SU-DHL-6 (cell line): ENCODE results near the gene MAP3K2.

Experiments used
- H2AFZ ChIP-seq: fragments of 200-600 bp; sonication (generic); 2 replicates; pipeline ENCODE4 v1.6.1; 2014; ENCODE audit warnings: low read depth, mild to moderate bottlenecking, moderate library complexity, mixed read lengths, antibody characterized with exemption, low read length; ENCODE audit not compliant: severe bottlenecking
- H3F3A ChIP-seq: fragments of 200-600 bp; shearing (Covaris generic); 2 replicates; pipeline ENCODE4 v1.6.0; 2016; ENCODE audit warnings: antibody characterized with exemption, mild to moderate bottlenecking; ENCODE audit not compliant: insufficient read depth
- H3K27ac ChIP-seq: fragments of 200-600 bp; sonication (generic); 2 replicates; pipeline ENCODE4 v1.5.1; 2016; ENCODE audit warnings: low read depth, mild to moderate bottlenecking, low read length, moderate library complexity, mixed read lengths
- H3K27me3 ChIP-seq: fragments of 200-600 bp; sonication (generic), shearing (Covaris generic); 2 replicates; pipeline ENCODE4 v1.6.0; 2014; ENCODE audit warnings: mild to moderate bottlenecking, low read length
- H3K36me3 ChIP-seq: fragments of 200-600 bp; sonication (generic); 2 replicates; pipeline ENCODE4 v1.6.1; 2014; ENCODE audit warnings: mild to moderate bottlenecking, low read length, mixed read lengths
- H3K4me2 ChIP-seq: fragments of 300-600, 200-600 bp; shearing (Covaris generic), sonication (generic); 2 replicates; pipeline ENCODE4 v1.6.0; 2014; ENCODE audit warnings: low read length, low read depth, mild to moderate bottlenecking; ENCODE audit not compliant: poor library complexity, severe bottlenecking
- H3K4me3 ChIP-seq: fragments of 200-600 bp; sonication (generic); 2 replicates; pipeline ENCODE4 v1.5.1; 2014; ENCODE audit warnings: antibody characterized with exemption, low read length, mild to moderate bottlenecking, mixed read lengths; ENCODE audit not compliant: insufficient read depth, poor library complexity, severe bottlenecking
- H3K79me2 ChIP-seq: fragments of 200-600 bp; sonication (generic); 2 replicates; pipeline ENCODE4 v1.6.1; 2014; ENCODE audit warnings: mild to moderate bottlenecking, low read length, moderate library complexity; ENCODE audit not compliant: insufficient read depth
- H3K9ac ChIP-seq: fragments of 200-600 bp; sonication (generic); 2 replicates; pipeline ENCODE4 v1.7.0; 2014; ENCODE audit warnings: mild to moderate bottlenecking, low read length
- H3K9me2 ChIP-seq: fragments of 200-600 bp; sonication (generic); replicated peaks from 2 replicates; pipeline ENCODE4 v1.6.1; 2014; ENCODE audit warnings: low read length; ENCODE audit not compliant: insufficient read depth
- H3K9me3 ChIP-seq: fragments of 200-600 bp; sonication (generic); 2 replicates; pipeline ENCODE4 v1.6.1; 2014; ENCODE audit warnings: low read length, mixed read lengths; ENCODE audit not compliant: insufficient read depth
- H4K20me1 ChIP-seq: fragments of 200-600 bp; sonication (generic); 2 replicates; pipeline ENCODE4 v1.6.1; 2014; ENCODE audit warnings: low read depth, mild to moderate bottlenecking, antibody characterized with exemption, low read length, moderate library complexity, mixed read lengths
- CTCF ChIP-seq: fragments of 200-600 bp; sonication (generic); IDR thresholded peaks from one replicate; pipeline ENCODE4 v1.5.1; 2017; ENCODE audit warnings: antibody characterized with exemption, mild to moderate bottlenecking, low read length, moderate library complexity; ENCODE audit not compliant: insufficient read depth, poor library complexity, severe bottlenecking
- EZH2phosphoT487 ChIP-seq: fragments of 200-600 bp; sonication (generic), shearing (Covaris generic); conservative IDR thresholded peaks from 2 replicates; pipeline ENCODE4 v1.6.1; 2018; ENCODE audit warnings: mild to moderate bottlenecking, antibody characterized with exemption, low read length, moderate library complexity, mixed read lengths

MAP3K2 gene

GRCh38 chr2:127310980-127311379 lies 76.8 kb downstream of the MAP3K2 start:
- no peak overlapping the region for H3K27ac ChIP-seq
- H3K27me3 ChIP-seq, result no peaks in the 10 kb centered on the region
- H3K36me3 ChIP-seq, result peaks cover 29% of the 10 kb centered on the region
- H3K4me2 ChIP-seq, result no peak overlapping the region
- H3F3A ChIP-seq, result no peaks in the 10 kb centered on the region
- no peaks in the 10 kb centered on the region for H3K9me2 ChIP-seq
- no peaks in the 10 kb centered on the region for H4K20me1 ChIP-seq
- H3K9me3 ChIP-seq, result no peaks in the 10 kb centered on the region
- TF ChIP-seq CTCF, result no peak
- no peak for TF ChIP-seq EZH2phosphoT487
- H3K79me2 ChIP-seq, result no peaks in the 10 kb centered on the region
- no peak overlapping the region for H2AFZ ChIP-seq
- H3K9ac ChIP-seq, result no peak overlapping the region
- H3K4me3 ChIP-seq, result no peak overlapping the region

- no peaks in the 10 kb centered on the region for H3K27me3 ChIP-seq
- H3K27ac ChIP-seq, result no peak overlapping the region
- no peaks in the 10 kb centered on the region for H4K20me1 ChIP-seq
- no peaks in the 10 kb centered on the region for H3K9me3 ChIP-seq
- H3K4me3 ChIP-seq, result no peak overlapping the region
- H3K4me2 ChIP-seq, result no peak overlapping the region
- peaks cover 26% of the 10 kb centered on the region for H3K36me3 ChIP-seq
- H3K9ac ChIP-seq, result no peak overlapping the region
- TF ChIP-seq EZH2phosphoT487, result no peak
- no peak for TF ChIP-seq CTCF
- H3K79me2 ChIP-seq, result no peaks in the 10 kb centered on the region
- H2AFZ ChIP-seq, result no peak overlapping the region
- no peaks in the 10 kb centered on the region for H3K9me2 ChIP-seq
- no peaks in the 10 kb centered on the region for H3F3A ChIP-seq
Observed at GRCh38 chr2:127309468-127309867, 78.3 kb downstream of the MAP3K2 start.

- Histone ChIP-seq H3K4me3 (no peak overlapping the region), H3K36me3 (peaks cover 22% of the 10 kb centered on the region), H3K9ac (no peak overlapping the region), H3K79me2 (no peaks in the 10 kb centered on the region), H2AFZ (no peak overlapping the region), H3K27ac (no peak overlapping the region), H3K9me3 (no peaks in the 10 kb centered on the region), H3K27me3 (no peaks in the 10 kb centered on the region), H3F3A (no peaks in the 10 kb centered on the region), H4K20me1 (no peaks in the 10 kb centered on the region), H3K4me2 (no peak overlapping the region), H3K9me2 (no peaks in the 10 kb centered on the region)
- TF ChIP-seq EZH2phosphoT487 (no peak), CTCF (no peak)
Observed at GRCh38 chr2:127308586-127309138, 79.1 kb downstream of the MAP3K2 start.
